Activated T-cell treated with anti-CD3 and anti-CD28 coated beads, Interleukin-2, amount 50 U/mL, for 1 hour (primary cell): ENCODE data around the gene THBS4.
"Not testable (repeated sequence)": the region's sequence is repeated elsewhere in the genome, so short reads cannot be mapped to it uniquely, and the experiment has no call there.

Source experiments
- DNase-seq: peaks from one replicate; pipeline ENCODE4 v3.0.0-alpha.2; 2020

The THBS4 gene

GRCh38 chr5:80077051-80077714, 42.0 kb downstream of the THBS4 start:
- no peak for DNase-seq

- DNase-seq: no peak
Observed at GRCh38 chr5:80078921-80079320, 43.8 kb downstream of the THBS4 start.

GRCh38 chr5:80082281-80082680, 47.1 kb downstream of the THBS4 start:
- no peak for DNase-seq

- DNase-seq: peak; percentile 62
Observed at GRCh38 chr5:80082731-80083100, 47.6 kb downstream of the THBS4 start.

- DNase-seq: peak; percentile 53
Observed at GRCh38 chr5:80083101-80083890, 48.1 kb downstream of the THBS4 start.

- no peak for DNase-seq
Observed at GRCh38 chr5:80090884-80091166, 55.7 kb downstream of the THBS4 start.

- peak; percentile 52 for DNase-seq
Observed at GRCh38 chr5:80091792-80092192, 56.6 kb downstream of the THBS4 start.

GRCh38 chr5:80092486-80093107, 57.4 kb downstream of the THBS4 start:
- no peak for DNase-seq

- no peak for DNase-seq
Observed at GRCh38 chr5:80093796-80094195, 58.6 kb downstream of the THBS4 start.

GRCh38 chr5:80094236-80094738, 59.1 kb downstream of the THBS4 start:
- no peak for DNase-seq

- no peak for DNase-seq
Observed at GRCh38 chr5:80097451-80097850, 62.3 kb downstream of the THBS4 start.

- no peak for DNase-seq
Observed at GRCh38 chr5:80101993-80102392, 66.8 kb downstream of the THBS4 start.

- DNase-seq: no peak
Observed at GRCh38 chr5:80103371-80103770, 68.2 kb downstream of the THBS4 start.

GRCh38 chr5:80105698-80106439, 70.7 kb downstream of the THBS4 start:
- DNase-seq: no peak

GRCh38 chr5:80106916-80107315, 71.8 kb downstream of the THBS4 start:
- DNase-seq: no peak

- no peak for DNase-seq
Observed at GRCh38 chr5:80109646-80110478, 74.7 kb downstream of the THBS4 start.

- not testable (repeated sequence) for DNase-seq
Observed at GRCh38 chr5:80111376-80111990, 76.3 kb downstream of the THBS4 start.

GRCh38 chr5:80114860-80115259, 79.7 kb downstream of the THBS4 start:
- no peak for DNase-seq

GRCh38 chr5:80116000-80116399, 80.9 kb downstream of the THBS4 start:
- DNase-seq: no peak

GRCh38 chr5:80116465-80116864, 81.3 kb downstream of the THBS4 start:
- no peak for DNase-seq

GRCh38 chr5:80117446-80117845, 82.3 kb downstream of the THBS4 start:
- no peak for DNase-seq

- DNase-seq: no peak
Observed at GRCh38 chr5:80119372-80119771, 84.2 kb downstream of the THBS4 start.
